ENCODE measurements around the gene RIPOR1.
"Not testable (repeated sequence)": the region's sequence is repeated elsewhere in the genome, so short reads cannot be mapped to it uniquely, and the experiment has no call there.

RIPOR1 gene

DNA sequence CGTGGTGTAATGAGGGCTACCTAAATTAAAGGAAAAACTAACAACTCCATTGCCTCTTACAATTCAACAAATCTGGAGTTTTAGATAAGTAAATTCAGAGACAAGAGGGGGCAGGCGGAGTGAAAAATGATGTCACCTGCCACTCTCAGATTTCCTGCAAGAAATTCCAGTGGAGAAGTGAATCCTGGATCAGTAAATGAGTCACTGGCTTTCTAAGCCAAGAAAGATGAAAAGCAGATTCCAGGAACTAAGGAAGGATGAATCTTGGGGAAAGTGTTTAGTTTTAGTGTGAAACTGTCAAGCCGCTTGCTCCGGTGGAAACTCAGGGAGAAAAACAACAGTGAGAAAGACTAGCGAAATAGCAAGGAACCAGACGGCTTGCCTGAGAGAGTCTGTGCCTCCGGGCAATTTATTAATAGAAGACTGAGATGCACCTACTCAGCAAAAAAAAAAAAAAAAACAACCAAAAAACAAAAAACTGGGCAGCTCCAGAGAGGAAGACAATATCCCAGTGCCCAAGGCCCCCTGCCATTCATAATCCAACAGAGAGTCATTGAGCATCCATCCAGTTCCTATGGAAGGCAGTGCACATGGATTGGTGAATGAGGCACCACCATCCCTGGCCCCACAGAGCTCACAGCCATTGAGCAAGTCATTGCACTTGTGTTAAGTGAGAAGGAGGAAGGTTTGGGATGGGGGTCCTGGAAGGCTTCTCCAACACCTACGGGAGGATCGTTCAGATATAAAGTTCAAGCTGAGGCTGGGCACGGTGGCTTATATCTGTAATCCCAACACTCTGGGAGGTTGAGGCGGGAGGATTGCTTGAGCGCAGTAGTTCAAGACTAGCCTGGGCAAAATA, 12.1 kb upstream of the RIPOR1 start:
- no peak for DNase-seq

DNA sequence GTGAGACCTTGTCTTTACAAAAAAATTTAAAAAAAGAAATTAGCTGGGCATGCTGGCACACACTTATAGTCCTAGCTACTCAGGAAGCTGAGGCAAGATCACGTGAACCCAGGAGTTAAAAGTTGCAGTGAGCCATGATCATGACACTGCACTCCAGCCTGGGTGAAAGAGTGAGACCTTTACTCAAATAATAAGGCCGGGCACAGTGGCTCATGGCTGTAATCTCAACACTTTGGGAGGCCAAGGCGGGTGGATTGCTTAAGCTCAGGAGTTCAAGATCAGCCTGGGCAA, 11.5 kb upstream of the RIPOR1 start:
- DNase-seq, result no peak

DNA sequence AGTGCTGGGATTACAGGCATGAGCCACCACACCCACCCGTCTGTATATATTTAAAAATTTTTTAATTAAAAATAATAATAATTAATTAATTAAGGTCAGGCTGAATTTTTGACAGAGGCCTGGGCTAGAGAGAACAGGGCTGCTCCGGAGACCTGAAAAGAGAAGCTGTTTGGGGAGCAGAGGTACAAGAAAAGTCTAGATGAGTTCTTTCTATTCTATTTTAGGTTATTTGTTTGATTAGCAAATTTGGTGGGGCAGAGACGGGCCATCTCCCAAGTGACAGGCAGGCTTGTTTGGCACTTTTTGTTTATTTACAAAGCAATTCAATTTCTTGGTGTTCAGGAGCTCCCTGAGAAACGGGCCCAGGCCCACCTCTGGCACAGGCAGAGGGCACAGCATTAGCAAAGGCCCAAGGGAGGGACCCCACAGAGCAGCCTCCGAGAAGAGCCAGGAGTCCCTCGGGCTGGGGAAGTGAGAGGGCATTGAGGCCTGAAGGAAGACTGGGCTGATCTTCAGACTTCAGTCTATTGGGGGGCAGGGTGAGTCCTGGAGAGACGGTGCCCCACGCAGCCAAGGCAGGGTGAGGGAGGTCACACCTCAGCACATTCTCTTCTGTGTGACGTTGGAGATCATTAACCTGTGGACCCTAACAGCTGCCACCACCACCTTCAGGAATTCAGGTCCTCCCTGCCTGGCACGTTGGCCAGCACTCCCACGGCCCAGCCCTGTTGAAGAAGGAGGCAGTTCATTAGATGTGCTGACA, 10.8 kb upstream of the RIPOR1 start:
- no peak for DNase-seq

DNA sequence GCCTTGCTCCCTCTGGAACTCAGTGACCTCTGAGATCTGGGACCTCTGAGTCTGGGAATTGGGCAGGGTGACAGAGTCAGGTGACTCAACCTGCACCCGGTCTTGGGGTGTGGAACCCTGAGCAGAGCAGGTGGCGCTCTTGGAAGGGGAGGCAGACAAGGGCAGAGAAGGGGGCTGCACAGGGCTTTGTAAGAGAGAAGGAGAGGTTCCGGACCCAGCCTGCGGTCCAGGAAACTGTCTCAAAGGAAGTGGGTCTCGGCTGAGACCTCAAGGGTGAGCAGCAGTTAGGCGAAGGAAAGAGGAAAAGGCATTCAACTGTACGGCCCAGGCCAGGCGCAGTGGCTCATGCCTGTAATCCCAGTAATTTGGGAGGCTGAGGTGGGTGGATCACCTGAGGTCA, 10.0 kb upstream of the RIPOR1 start:
- DNase-seq, result no peak

DNA sequence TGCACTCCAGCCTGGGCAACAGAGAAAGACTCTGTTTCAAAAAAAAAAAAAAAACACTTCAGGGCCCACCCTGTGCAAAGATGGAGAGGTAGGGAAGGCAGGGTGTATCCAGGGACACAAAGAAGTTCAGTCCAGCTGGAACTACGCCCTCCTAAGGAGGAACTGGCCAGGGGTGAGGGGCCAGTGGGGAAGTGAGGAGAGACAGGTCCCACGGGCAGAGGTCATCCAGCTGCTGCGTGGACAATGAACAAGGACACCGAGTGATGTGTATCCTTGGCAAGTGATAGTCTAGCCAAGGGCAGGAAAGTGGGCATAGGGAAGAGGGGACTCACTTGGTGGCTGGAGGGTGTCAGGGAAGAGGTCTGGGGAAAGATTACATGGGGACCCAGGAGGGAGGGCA, 9.4 kb upstream of the RIPOR1 start:
- no peak for DNase-seq

DNA sequence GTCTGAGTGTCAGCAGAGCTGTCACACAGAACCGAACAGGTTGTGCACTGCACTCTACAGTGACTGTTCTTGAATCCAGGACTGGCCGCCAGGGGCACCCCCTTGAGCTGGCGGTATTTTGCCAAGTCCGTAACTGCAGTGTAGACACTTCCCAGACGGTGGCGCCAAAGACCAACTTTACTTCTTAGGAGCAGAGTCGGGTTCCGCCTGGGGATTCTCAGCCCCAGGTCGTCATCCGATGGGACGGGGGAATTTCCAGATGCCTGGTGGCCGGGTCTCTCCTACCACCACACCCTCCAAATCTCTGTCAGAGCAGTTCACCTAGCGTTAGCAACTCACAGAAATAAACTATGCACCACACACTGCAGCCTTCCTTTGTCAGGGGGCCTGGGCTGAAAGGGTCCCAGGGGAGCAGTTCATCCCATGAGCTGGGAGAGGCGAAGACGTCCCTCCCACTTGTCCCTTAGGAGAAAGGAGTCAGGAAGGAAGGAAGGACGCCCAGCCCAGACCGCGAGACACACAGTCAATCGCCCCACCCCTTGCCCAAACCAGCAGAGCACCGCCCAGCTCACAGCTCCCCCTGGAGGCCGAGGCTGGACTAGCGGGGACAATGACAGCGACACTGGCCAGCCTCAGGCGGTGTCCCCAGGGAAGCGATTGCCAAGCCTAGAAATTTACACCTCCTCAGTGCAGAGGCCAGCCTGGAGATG, 7.4 kb upstream of the RIPOR1 start:
- DNase-seq, result peak; percentile 57

DNA sequence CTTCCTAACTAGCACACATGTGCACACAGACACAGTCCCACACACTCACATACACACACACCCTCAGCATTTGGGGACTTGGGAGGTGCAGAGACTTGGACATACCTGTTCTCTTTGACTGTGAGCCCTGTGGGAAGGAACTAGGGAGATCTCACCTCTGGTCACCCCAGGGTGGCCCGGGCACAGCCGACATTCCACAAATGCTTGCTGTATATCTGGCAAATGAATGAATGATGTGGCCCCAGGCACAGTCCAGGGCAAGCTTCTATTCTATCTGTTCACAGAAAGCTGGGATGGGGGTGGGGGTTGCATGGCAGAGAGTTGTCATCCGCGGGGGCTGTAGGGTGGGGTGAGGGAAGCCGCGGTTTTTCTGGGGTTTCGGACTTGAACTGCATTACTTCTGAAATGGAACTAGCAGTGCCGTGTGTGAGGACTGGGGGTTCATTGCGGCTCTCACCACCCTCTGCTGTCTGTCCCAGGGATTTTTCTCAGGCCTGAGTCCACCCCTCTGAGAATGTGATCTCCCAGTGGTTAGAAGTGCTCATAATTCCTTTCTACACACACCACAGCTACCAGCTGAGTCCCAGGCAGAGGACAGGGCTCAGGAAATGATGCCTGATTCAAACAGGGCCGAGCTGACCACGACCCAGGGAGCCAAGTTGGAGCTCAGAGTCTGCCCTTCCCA, 3.3 kb upstream of the RIPOR1 start:
- no peak for DNase-seq

DNA sequence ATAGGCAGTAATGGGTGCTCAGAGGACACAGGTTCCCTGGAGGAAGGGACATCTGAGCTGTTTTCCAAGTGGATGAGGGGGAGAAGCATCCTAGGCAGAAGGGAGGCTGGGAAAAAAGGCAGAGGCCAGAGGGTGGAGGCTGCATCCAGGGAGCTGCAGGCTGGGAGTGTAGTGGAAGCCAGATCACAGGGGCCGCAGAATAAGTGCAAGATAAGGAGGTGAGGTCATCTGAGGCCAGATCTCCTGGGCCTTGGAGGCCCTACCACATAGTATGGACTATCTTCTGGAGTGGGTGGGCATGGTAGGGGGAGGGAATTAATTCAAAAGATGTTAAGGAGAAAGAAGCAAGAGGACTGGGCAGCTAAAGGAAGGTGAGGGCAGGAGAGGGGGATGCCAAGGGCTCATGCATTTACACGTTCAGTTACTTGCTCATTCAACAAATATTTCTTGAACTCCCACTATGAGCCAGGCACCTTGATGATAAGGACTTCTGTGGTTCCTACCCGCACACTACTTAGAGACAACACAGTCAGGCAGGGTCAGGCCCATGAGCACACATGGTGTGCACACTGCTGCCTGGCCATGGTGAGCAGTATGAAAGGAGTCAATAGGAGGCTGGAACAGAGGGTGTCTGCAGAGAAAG, 2.4 kb upstream of the RIPOR1 start:
- DNase-seq, result no peak

DNA sequence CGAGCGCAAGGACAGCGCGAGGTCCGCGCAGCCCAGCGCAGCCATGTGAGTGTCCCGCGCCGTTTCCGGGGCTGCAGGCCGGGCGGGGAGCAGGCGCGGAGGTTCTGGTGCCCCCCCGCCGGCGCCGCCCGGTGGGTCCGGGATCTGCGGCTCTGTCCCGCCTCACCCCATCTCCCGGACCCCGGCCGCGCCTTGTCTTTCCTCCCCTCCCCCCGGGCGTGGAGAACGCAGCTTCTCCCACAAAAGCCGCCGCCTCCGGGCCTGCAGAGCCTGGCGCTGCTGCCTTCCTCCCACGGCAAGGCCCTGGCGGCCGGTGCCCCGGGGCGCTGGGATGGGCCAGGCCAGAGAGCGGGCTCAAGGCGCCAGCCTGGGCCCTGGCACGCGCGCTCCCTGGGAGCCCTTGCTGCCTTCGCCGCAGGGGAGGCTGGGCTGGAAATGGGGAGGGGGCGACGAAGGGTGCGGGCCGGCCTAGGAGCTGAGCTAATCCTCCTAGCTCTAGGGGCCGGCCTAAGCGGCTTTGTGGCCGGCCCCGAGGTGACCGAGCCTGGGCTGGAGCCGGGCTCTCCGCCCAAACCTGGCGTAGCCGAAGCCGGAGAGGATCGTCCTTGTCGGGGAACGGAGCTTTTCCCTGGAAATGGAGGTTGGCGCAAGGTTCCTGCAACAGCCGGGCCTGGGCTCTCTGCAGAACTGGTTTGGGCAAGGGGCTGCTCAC, 397 bp downstream of the RIPOR1 start:
- no peak for DNase-seq

DNA sequence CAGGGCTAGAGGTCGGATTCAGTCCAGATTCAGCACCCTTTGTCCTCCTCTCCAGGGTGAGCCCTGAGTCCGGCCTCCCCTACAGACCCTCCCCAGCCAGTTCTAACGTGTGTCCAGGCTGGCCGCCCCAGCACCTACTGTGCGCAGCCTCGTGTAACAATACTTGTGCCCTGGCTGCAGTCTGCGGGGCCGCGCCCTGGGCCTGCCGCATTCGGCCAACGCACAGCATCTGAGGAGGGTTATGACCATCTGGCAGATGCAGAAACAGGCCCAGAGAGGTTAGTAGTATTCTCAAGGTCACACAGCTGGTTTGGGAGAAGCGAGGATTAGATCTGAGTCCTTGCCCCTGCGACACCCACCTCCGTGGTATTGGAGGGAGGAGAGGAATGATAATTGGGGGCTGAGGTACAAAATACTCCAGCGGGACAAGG, 968 bp downstream of the RIPOR1 start:
- DNase-seq, result no peak

DNA sequence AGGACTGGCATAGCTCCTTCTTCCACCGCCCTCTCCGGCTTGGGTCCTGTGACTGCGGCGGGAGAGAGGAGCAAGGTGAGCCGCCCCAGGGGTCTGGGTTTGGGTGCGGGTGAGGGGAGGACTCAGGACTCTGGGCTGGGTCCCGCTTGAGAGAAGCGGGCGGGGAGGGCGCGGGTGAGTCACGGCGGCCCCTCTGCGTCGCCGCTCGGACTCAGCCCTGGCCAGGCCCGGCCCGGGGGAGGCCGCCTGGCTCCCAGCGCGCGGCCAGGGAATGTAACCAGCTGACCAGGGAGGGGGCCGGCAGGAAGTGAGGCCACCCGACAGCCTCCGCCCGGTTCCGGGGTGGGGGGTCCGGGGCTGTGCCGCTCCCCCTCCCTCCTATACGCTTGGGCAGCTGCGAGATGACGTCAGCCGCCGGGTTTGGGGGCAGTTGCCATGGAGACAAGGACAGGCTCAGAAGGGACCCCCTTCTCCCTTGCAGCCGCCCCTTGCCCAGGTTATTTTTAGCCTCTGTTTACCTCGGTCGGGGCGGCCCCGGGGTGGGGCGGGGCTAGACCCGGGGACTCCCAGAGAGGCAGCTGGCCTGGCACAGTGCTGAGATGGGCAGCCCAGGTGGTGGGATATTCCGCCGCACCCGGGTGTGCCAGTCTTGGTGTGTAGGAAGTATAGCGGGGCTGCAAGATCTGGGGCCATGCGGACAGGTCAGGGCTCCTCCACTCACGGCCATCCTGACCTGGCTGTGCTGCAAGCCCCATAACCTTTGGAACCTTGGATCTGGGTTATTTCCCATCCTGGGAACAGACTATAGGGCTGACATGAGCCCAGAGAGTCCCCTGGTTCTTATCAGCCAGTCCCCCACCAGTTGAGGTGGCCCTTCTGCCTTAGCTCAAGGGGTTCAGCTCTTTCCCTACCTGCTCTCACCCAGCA, 1.6 kb downstream of the RIPOR1 start:
- no peak for DNase-seq

DNA sequence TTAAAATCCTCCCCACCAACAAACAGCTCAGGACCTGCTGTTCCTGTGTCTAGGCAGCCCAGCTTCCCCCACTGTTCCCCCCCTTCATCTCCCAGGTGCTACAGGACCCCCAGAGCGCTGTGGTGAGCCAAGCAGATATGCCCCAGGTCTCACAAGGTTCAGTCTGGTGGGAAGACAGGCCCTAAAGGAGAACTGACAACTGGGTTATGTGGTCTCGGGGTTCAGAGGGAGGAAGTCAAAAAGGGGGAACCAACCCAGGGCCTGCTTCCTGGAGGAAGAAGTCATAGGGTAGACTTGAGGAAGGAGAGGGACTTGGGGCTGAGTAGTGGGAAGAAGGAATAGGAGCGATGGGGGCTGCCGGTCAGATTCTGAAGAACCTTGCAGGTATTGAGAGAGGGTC, 2.6 kb downstream of the RIPOR1 start:
- DNase-seq, result no peak

DNA sequence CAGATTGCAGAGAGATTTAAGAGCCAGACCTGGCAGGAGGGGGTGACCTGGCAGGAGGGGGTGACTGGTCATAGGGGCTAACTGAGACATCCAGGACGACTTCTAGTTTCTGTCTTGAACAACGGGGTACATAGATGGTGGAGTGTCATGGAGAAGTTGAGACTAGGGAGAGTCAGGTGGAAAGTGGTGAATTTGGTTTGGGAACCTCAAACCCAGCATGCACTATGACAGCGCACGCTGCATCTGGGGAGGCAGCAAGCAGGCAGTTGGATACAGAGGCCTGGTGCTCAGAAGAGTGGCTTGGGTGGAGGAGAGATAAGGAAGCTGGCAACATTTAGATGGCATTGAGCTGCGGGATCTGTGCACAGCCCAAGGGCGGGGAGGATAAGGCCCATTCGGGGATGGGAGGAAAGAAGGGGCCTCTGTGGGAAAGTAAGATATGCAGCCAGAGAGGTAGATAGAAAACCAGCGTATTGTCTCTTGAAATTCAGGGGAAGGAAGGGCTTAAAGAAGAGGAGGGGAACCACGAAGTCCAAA, 4.5 kb downstream of the RIPOR1 start:
- DNase-seq, result no peak

DNA sequence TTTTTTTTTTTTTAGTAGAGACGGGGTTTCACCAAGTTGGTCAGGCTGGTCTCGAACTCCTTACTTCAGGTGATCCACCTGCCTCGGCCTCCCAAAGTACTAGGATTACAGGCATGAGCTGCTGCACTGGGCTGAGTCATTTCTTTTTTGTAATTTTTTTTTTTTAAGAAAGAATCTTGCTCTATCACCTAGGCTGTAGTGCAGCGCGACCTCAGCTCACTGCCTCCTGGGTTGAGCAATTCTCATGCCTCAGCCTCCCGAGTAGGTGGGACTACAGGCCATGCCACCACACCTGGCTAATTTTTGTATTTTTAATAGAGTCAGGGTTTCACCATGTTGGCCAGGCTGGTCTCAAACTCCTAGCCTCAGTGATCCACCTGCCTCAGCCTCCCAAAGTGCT, 5.4 kb downstream of the RIPOR1 start:
- DNase-seq, result not testable (repeated sequence)

DNA sequence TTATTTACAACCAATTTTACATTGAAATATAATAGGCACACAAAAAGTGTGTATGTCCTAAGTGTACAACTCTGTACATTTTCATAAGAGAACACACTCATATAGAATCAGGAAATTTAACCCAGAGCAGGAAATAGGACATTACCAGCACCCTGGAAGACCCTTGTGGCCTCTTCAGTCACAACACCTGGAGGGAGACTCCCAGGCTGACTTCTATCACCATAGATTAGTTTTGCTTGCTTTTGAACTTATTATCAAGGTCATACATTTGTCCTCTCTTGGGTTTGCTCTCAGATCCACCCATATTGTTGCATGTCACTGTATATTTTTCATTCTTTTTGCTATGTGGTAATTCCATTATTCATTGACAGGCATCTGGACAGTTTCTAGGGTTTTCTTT, 5.8 kb downstream of the RIPOR1 start:
- no peak for DNase-seq

DNA sequence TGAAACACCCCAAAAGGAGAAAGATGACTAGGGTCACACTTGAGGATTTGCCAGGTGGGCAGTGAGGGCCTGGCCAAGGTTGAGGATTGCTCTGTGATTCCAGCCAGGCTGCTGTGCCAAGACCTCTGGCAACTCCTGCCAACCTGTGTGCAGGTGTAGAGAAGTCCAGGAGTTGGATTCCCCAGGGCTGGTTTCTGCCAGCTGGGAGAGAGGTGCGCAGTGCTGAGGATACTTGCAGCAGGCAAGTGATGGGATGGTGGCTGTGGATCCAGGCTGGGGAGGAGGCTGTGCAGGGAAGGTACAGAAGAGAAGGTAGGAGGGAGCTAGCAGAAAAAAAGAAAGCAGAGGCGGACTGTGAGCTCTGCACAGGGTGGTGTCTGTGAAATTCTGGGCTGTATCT, 6.6 kb downstream of the RIPOR1 start:
- DNase-seq, result no peak

DNA sequence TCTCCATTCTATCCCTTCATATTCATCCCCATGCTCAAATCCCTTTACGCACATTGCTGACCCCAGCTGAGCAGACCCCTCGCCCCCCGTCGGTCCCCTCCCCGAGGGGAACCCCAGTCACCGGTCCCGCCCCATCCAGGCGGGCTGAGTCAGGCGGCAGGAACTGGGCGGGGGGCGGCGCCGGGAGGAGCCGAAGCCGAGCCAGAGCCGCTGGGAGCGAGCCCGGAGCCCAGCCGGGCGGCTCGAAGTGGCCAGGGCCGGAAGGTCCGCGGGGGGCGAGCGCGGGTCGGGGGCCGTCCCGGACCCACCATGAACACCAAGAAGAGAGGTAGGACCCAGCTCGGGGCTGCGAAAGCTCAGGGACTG, 8.6 kb downstream of the RIPOR1 start:
- DNase-seq, result peak; percentile 49

DNA sequence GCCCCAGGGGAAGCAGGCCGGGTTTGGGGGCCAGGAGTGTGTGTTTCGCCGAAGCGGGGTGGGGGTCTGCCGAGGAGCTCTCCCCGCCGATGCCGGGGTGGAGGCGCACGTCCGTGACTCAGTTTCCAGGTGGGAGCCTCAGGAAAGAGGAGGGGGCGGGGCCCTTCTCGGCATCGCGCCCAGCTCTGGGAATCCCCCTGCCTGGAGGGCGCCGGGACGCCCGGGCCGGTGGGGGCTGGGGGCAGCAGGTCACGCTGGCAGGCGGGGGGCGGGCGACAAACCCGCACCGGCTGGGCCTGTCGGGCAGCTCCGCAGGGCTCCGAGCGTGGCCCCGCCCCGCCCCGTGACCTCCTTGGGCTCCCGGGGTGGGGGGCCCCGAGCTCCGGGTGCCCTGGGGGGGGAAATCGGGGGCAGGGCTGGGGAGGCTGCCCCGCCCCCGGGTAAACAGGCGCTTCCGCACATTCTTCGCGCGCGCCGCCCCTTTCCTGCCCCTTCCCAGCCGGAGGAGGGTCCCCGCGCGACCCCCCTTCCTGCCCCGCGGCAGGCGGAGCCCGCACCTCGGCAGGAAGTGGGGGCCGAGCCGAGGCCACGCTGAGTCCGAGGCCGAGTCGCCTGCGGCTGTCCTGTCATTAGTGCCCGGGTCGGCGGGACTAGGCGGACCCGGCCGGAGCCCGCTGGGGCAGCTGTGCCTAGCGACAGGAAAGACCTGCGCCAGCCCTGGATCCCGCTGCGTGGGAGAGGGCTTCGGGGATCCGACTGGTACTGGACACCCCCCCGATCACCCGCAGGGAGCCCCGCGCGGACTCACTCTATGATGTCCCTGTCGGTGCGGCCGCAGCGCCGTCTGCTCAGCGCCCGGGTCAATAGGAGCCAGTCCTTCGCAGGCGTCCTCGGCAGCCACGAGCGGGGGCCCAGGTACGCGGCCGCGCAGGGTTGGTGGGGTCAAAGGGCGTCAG, 9.3 kb downstream of the RIPOR1 start:
- peak; percentile 77 for DNase-seq

DNA sequence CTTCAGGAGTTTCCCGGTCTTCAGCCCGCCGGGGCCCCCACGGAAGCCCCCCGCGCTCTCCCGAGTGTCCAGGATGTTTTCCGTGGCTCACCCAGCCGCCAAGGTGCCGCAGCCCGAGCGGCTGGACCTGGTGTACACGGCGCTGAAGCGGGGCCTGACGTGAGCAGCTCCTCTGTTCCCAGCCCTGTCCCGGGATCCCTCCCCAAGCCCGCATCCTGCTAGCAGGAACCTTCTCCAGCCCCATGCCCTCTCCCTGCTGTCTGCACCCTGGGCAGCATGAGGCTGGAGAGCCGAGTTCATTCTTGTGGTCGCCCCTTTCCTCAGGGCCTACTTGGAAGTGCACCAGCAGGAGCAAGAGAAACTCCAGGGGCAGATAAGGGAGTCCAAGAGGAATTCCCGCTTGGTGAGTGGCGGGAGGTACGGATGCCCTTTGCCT, 10.1 kb downstream of the RIPOR1 start:
- no peak for DNase-seq

Measured in activated gamma-delta T cell (primary cell).